IPS-18a (cell line): ENCODE data around the gene SCIMP.

Experiments
- H3K27ac ChIP-seq: one replicate; pipeline ENCODE4 v1.5.1; 2013; ENCODE audit warnings: low read length
- H3K27me3 ChIP-seq: one replicate; pipeline ENCODE4 v1.6.1; 2013; ENCODE audit warnings: mild to moderate bottlenecking, low read length; ENCODE audit not compliant: control insufficient read depth, insufficient read depth
- H3K36me3 ChIP-seq: one replicate; pipeline ENCODE4 v1.6.1; 2013; ENCODE audit warnings: low read depth, low read length; ENCODE audit not compliant: control insufficient read depth
- H3K4me1 ChIP-seq: one replicate; pipeline ENCODE4 v1.6.1; 2013; ENCODE audit warnings: low read depth, low read length; ENCODE audit not compliant: control insufficient read depth
- H3K4me3 ChIP-seq: one replicate; pipeline ENCODE4 v1.5.1; 2013; ENCODE audit warnings: low read length
- H3K9ac ChIP-seq: one replicate; pipeline ENCODE4 v1.6.1; 2013; ENCODE audit warnings: mild to moderate bottlenecking, low read length, moderate library complexity
- H3K9me3 ChIP-seq: one replicate; pipeline ENCODE4 v1.6.1; 2013; ENCODE audit warnings: low read depth, low read length; ENCODE audit not compliant: control insufficient read depth

SCIMP gene

DNA sequence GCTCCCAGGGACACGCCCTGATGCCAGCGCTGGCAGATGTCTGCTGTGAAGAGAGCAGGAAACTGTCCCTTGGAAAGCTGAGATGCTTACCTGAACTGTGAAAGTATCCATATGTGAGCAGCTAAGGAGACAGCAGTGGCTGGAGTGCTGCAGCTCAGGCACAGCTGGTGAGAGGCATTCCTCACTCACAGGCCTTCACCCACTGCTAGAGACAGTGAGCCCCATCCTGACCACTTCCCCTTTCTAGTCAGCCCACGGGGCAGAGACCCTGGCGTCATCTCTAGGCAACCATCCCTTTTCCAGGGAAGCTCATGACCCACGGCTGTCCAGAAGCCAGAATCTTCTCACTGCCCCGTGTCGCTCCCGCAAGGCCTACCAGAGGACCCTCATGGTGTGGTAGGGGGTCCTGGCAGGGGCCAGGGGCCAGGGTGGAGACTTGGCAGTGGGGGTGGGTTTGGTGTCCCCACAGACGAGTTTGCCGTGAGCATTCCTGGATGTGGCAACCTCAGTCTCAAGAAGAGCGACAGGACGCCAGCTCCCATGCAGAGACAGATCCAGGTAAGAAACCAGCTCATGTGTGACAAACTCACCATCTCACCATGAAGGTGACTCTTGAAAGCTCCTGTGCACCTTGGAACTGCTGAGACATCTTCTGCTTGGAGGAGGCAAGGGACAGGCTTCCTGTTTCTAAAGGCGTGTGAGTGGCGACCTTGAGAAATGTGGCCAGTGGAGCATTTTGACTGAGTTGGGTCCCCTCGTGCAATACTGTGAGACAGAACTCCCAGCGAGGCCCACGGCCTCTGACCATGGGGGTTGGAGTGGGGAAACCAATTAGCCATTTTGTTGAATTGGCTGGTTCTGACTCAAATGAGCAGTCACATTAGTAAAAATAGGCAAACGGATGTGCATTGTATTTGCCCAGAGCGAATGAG lies at the start of gene SCIMP:
TSS of gene SCIMP (minus strand) at position 216 of the 932 bp plus-strand sequence. CDS start at position 111, 105 bp downstream.
- Histone ChIP-seq H3K4me3 (no peak within 1 kb of the TSS), H3K27ac (no peak within 1 kb of the TSS), H3K36me3 (no peaks in the 10 kb centered on the region), H3K9ac (no peak within 1 kb of the TSS), H3K4me1 (no peaks in the 10 kb centered on the region), H3K27me3 (no peaks in the 10 kb centered on the region), H3K9me3 (no peaks in the 10 kb centered on the region)

DNA sequence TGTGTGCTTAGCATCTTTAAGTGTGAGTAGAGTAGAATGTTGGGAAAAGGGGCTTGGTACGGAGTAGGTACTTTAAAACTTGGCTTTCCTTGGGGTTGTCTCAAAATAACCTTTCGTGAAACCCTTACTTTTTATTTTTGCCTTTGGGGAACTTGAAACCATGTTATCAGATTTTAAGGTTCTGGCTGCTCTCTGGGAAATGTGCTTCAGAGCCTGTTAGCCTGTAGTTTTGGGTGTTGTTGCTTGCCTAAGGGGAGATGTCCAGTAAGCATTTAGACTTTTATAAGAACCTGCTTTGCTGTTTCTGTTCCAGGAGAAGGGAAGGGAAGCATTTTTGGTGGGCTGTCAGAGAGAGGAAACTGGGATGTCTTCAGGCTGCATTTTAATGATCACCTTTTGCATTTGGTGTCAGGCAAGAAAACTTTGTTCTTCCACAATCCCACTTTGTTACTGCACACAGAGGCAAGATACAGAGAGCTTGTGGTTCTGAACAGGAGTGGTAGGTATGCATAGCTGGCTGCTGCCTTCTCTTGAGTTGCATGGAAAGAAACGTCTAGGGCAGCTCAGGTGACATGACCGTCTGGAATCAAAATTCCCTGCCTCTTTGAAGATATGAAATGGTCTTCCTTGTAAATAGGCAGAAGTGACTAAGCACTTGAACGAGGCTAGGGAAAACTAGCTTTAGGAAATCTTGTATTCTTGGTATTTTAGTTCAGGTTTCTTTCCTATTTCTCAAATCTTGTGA lies 49.1 kb upstream of the SCIMP start:
- H3K9ac ChIP-seq, result peak overlapping the region; percentile 74
- H3K9me3 ChIP-seq, result no peaks in the 10 kb centered on the region
- no peaks in the 10 kb centered on the region for H3K27me3 ChIP-seq
- peaks cover 10% of the 10 kb centered on the region for H3K4me1 ChIP-seq
- peak overlapping the region; percentile 91 for H3K4me3 ChIP-seq
- H3K27ac ChIP-seq, result no peak overlapping the region
- no peaks in the 10 kb centered on the region for H3K36me3 ChIP-seq

DNA sequence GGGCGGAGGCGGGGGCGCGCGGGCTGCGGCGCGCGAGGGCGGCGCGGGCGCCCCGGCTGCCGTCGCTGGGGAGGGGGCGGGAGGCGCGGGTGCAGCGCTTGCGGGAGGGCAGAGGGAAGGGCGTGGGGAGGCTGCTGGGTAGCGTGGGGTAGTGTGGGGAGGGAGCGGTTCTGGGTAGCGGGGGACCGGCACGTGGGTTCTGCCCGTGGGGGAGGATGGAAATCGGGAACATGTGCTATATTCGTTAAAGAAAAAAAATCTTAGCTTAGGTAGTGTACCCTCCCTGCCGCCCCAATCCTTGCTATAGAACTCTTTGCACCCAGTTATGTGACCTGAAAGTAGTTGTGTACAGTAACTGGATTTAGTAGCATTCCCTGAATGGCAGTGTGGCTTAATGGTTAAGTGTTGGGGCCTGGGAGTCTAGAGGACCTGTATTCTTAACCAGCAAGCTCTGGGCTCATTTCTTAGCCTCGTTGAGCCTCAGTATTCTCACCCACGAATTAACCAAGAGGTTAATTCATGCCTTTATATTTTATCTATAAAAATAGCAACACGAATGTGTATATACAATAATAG lies 48.1 kb upstream of the SCIMP start:
- H3K4me1 ChIP-seq, result peaks cover 7% of the 10 kb centered on the region
- peak overlapping the region; percentile 91 for H3K4me3 ChIP-seq
- no peak overlapping the region for H3K27ac ChIP-seq
- H3K9me3 ChIP-seq, result no peaks in the 10 kb centered on the region
- H3K27me3 ChIP-seq, result no peaks in the 10 kb centered on the region
- H3K9ac ChIP-seq, result peak overlapping the region; percentile 74
- H3K36me3 ChIP-seq, result no peaks in the 10 kb centered on the region

DNA sequence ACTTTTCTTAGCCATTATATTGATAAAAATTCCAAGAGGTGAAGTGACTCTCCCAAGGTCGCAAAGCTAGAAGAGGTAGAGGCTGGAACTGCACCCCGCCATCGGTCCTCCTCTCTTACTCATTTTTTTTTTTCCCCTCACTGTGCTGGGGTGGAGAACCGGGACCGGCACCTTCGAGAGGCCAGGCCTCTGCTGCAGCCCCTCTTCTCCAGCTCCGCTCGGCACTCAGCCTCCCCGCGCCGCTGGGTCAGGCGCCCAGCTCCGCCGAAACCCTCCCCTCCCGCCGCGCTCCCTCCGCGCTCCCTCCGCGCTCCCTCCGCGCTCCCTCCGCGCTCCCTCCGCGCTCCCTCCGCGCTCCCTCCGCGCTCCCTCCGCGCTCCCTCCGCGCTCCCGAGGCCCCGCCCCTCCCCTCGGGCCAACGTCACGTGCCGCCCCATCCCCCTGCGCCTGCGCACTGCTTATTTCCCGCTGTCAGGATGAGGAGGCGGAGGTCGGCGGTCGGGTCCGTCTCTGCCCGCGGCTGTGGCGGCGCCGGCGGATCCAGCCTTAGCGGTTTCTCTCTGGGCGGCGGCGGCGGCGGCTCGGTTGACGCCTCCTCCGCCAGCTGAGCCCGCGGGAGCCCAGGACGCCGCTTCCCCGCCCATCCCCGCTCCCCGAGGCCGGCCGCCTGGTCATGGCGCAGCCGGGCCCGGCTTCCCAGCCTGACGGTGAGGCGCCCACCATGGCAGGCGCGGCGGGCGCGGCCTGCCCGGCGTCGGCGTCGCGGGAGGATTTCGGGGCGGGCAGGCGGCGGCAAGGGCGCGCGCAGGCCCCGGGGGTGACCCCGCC lies 47.4 kb upstream of the SCIMP start, which contains the start of gene RABEP1:
TSS of gene RABEP1 (plus strand) at position 471 of the 828 bp plus-strand sequence. CDS start at position 674, 203 bp downstream.
- Histone ChIP-seq H3K4me3 (peak within 1 kb of the TSS; percentile 91), H3K9ac (peak within 1 kb of the TSS; percentile 74), H3K27me3 (no peaks in the 10 kb centered on the region), H3K36me3 (no peaks in the 10 kb centered on the region), H3K9me3 (no peaks in the 10 kb centered on the region), H3K4me1 (peaks cover 7% of the 10 kb centered on the region), H3K27ac (no peak within 1 kb of the TSS)

DNA sequence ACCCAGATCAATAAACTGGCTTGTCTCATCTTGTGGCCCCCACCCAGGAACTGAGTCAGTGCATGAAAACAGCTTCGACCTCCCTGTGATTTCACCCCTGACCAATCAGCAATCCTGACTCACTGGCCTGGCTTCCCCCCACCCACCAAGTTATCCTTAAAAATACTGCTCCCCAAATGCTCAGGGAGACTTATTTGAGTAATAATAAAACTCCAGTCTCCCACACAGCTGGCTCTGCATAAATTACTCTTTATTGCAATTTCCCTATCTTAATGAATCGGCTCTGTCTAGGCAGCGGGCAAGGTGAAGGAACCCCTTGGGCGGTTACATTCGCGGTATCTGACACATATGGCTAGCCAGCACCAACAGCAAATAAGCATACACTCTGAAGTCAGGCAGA lies 37.7 kb upstream of the SCIMP start:
- Histone ChIP-seq H3K27ac (no peak overlapping the region), H3K9me3 (no peaks in the 10 kb centered on the region), H3K4me1 (no peaks in the 10 kb centered on the region), H3K4me3 (no peak overlapping the region), H3K27me3 (no peaks in the 10 kb centered on the region), H3K36me3 (no peaks in the 10 kb centered on the region), H3K9ac (no peak overlapping the region)

DNA sequence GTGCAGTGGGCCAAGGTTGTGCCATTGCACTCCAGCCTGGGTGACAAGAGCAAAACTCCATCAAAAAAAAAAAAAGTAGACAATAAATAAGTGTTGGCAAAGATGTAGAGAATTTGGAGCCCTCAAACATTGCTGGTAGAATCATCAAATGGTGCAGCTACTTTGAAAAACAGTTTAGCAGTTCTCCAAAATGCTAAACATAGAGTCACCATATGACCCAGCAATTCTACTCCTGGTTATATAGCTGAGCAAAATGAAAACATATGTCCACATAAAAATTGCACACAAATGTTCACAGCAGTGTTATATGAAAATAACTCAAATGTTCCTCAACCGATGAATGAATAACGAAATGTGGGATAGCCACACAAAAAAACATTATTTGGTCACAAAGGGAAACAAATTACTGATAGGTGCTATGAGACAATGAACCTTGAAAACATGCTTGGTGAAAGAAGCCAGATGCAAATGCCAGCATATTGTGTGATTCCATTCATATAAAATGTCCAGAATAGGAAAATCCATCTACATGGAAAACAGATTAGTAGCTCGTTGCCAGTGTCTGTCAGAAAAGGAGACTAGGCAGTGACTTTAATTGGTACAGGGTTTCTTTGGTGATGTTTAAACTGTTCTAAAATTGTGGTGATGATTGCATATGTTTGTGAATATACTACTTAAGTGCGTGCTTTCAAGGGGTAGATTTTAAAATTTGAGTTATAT lies 34.7 kb upstream of the SCIMP start:
- Histone ChIP-seq H3K9ac (no peak overlapping the region), H3K27ac (no peak overlapping the region), H3K9me3 (no peaks in the 10 kb centered on the region), H3K27me3 (no peaks in the 10 kb centered on the region), H3K4me1 (no peaks in the 10 kb centered on the region), H3K4me3 (no peak overlapping the region), H3K36me3 (no peaks in the 10 kb centered on the region)

DNA sequence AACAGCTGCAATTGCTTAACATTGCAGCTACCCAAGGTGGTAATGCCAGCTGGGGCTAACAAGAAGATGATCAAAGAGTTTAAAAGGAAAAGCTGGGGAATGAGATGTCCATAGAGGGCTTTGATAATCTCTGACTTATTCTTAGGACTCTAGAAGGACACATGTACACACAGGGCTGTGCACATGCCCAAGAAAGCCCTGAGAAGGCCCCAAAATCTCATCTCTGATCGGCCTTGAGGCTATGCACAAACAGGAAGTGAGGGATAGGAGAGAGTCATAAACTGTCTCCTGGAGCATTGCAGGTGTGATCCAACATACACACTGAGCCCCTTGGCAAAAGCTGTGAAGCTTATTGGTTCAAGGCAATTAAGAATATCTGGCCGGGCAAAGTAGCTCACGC lies 30.2 kb upstream of the SCIMP start:
- no peaks in the 10 kb centered on the region for H3K36me3 ChIP-seq
- H3K9ac ChIP-seq, result no peak overlapping the region
- no peaks in the 10 kb centered on the region for H3K27me3 ChIP-seq
- no peaks in the 10 kb centered on the region for H3K9me3 ChIP-seq
- H3K27ac ChIP-seq, result no peak overlapping the region
- no peaks in the 10 kb centered on the region for H3K4me1 ChIP-seq
- H3K4me3 ChIP-seq, result no peak overlapping the region

DNA sequence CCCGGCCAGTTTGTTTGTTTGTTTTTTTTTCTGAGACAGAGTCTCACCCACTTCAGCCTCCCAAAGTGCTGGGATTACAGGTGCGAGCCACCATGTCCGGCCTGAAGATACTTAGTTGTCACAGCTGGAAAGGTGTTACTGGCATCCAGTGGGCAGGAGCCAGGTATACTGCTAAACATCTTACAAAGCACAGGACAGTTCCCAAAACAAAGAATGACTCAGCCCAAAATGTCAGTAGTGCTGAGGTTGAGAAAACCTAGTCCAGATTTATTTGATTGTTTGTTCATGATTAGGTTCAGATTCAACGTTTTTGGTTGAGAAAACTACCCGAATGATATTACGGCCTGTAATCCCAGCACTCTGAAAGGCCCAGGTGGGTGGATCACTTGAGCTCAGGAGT lies 28.8 kb upstream of the SCIMP start:
- H3K9ac ChIP-seq, result no peak overlapping the region
- H3K4me1 ChIP-seq, result no peaks in the 10 kb centered on the region
- no peak overlapping the region for H3K27ac ChIP-seq
- no peaks in the 10 kb centered on the region for H3K36me3 ChIP-seq
- H3K27me3 ChIP-seq, result no peaks in the 10 kb centered on the region
- H3K9me3 ChIP-seq, result no peaks in the 10 kb centered on the region
- no peak overlapping the region for H3K4me3 ChIP-seq

DNA sequence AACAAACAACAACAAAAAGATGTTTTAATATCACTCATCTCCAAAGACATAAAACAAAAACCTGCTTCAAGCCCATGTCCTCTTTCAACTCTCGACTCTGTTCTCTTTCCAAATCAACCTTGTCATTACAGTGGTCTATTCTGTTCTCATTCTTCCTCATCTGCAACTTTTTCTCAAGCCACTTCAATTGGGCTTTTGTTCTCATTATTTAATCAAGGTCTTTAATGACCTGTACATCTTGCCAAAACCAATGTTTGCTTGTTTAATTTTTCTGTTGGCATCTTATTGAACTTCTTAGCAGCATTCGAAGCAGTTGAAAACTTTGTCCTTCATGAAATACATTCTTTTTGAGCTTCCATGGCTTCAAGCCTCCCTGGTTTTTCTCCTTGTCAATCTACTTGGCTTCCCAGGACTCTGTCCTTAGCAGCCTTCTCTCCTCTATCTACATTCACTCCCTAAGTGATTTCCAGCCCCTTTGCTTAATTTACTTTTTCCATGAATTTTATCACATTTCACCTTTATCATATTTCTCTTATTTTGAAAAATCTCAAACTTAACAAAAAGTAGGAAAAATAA lies 27.8 kb upstream of the SCIMP start:
- H3K4me3 ChIP-seq, result no peak overlapping the region
- no peaks in the 10 kb centered on the region for H3K36me3 ChIP-seq
- no peak overlapping the region for H3K27ac ChIP-seq

DNA sequence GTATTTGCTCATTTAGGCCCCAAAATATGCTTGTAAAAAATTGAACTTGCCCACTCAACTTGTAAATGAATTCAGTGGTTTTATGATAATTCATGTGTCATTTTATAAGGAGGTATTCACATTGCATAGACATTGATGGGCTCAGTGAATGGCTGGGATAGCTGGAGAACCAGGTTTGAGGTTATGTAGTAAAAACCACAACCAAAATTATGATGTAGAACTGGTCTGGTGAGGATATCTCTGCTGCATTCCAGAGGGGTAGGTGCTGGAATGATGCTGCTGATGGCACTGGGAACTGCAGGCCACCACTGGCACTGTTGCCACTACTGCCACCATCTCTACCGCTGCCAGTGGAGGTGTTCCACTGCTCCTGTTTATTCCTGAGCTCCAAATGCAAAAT lies 25.9 kb upstream of the SCIMP start:
- H3K4me3 ChIP-seq, result no peak overlapping the region
- no peak overlapping the region for H3K9ac ChIP-seq
- no peaks in the 10 kb centered on the region for H3K4me1 ChIP-seq
- H3K27ac ChIP-seq, result no peak overlapping the region
- no peaks in the 10 kb centered on the region for H3K36me3 ChIP-seq
- H3K27me3 ChIP-seq, result no peaks in the 10 kb centered on the region
- H3K9me3 ChIP-seq, result no peaks in the 10 kb centered on the region

More for the DNA sequence above, 27.8 kb upstream of the SCIMP start:
- H3K27me3 ChIP-seq, result no peaks in the 10 kb centered on the region
- no peak overlapping the region for H3K9ac ChIP-seq
- H3K4me1 ChIP-seq, result no peaks in the 10 kb centered on the region
- no peaks in the 10 kb centered on the region for H3K9me3 ChIP-seq
